H1 (cell line): ENCODE data around the gene SAPCD1. TPM values are rescaled to one million over a fixed set of nuclear protein-coding genes. Genes with fewer than 3 reads are reported as not detected.

Source experiments
- CTCF ChIA-PET: fragments of 300-600 bp; sonication (Branson Sonifier 250); formaldehyde crosslinking; loops from one replicate; lab custom pipeline; 2021; ENCODE audit not compliant: partially characterized antibody; lab: Charles Lee
- POLR2A ChIA-PET: fragments of 300-600 bp; sonication (Branson Sonifier 250); formaldehyde crosslinking; loops from one replicate; lab custom pipeline; 2021; ENCODE audit warnings: inconsistent platforms; ENCODE audit not compliant: partially characterized antibody; lab: Charles Lee
- DNase-seq, 2 experiments: peaks; one replicate each; pipeline versions ENCODE4 v3.0.0 to v3.0.0-alpha.2; 2010 to 2022; ENCODE audit warnings: low spot score in 2 of 2, low read depth in 1 of 2, mixed read lengths in 1 of 2
- FAIRE-seq: peaks from 2 replicates; lab custom pipeline; 2011; peaks lifted over from hg19 to GRCh38; lab: Jason Lieb, UNC
- H2AFZ ChIP-seq: 2 replicates; pipeline ENCODE4 v1.8.1; 2012; ENCODE audit warnings: low read length, inconsistent platforms
- H2AK5ac ChIP-seq: 2 replicates; pipeline ENCODE4 v1.6.1; 2013; ENCODE audit warnings: low read depth, low read length
- H2BK120ac ChIP-seq: replicated peaks from 2 replicates; pipeline ENCODE3; 2013; ENCODE audit warnings: low read depth, low read length, inconsistent platforms
- H2BK12ac ChIP-seq: 2 replicates; pipeline ENCODE4 v1.6.1; 2013; ENCODE audit warnings: low read depth, low read length
- H2BK15ac ChIP-seq: 2 replicates; pipeline ENCODE4 v1.6.1; 2013; ENCODE audit warnings: low read length
- H2BK20ac ChIP-seq: 2 replicates; pipeline ENCODE4 v1.6.1; 2013; ENCODE audit warnings: low read length
- H2BK5ac ChIP-seq: 2 replicates; pipeline ENCODE4 v1.6.1; 2013; ENCODE audit warnings: low read depth, low read length
- H3K14ac ChIP-seq: 2 replicates; pipeline ENCODE4 v1.6.1; 2013; ENCODE audit warnings: inconsistent platforms; ENCODE audit not compliant: insufficient read length
- H3K18ac ChIP-seq: 2 replicates; pipeline ENCODE4 v1.6.1; 2013; ENCODE audit warnings: low read length; ENCODE audit errors: extremely low read depth
- H3K23ac ChIP-seq: 2 replicates; pipeline ENCODE4 v1.6.1; 2013; ENCODE audit warnings: inconsistent platforms; ENCODE audit not compliant: insufficient read length
- H3K23me2 ChIP-seq: 2 replicates; pipeline ENCODE4 v1.6.1; 2013; ENCODE audit warnings: low read depth, low read length
- H3K27ac ChIP-seq: 2 replicates; pipeline ENCODE4 v1.6.1; 2011; ENCODE audit warnings: low read depth, low read length, inconsistent platforms
- H3K27me3 ChIP-seq, 4 experiments: replicated peaks in 1 of 4; 1 replicate in 1 of 4; 2 replicates in 3 of 4; pipeline versions ENCODE4 v1.6.1 to v1.8.1; 2011 to 2013; ENCODE audit warnings: low read length in 3 of 4, mild to moderate bottlenecking in 3 of 4, inconsistent platforms in 2 of 4, mixed read lengths in 2 of 4, moderate library complexity in 1 of 4; ENCODE audit not compliant: control insufficient read depth in 3 of 4, insufficient read depth in 3 of 4; ENCODE audit errors: extremely low read depth in 1 of 4
- H3K36me3 ChIP-seq, 4 experiments: 2 replicates each; pipeline versions ENCODE4 v1.6.1 to v1.8.1; 2011 to 2013; ENCODE audit warnings: mild to moderate bottlenecking in 4 of 4, low read length in 3 of 4, moderate library complexity in 2 of 4, control low read depth in 1 of 4, inconsistent platforms in 1 of 4; ENCODE audit not compliant: insufficient read depth in 4 of 4, control insufficient read depth in 2 of 4
- H3K4ac ChIP-seq: replicated peaks from 2 replicates; pipeline ENCODE3; 2013; ENCODE audit warnings: low read length, low read depth, mixed read lengths, inconsistent platforms; ENCODE audit not compliant: insufficient read length
- H3K4me1 ChIP-seq, 4 experiments: replicated peaks in 1 of 4; 1 replicate in 1 of 4; 2 replicates in 3 of 4; pipeline versions ENCODE4 v1.6.1 to v1.8.1; 2011 to 2013; ENCODE audit warnings: low read length in 3 of 4, inconsistent platforms in 2 of 4, mixed read lengths in 1 of 4; ENCODE audit not compliant: insufficient read depth in 4 of 4, control insufficient read depth in 3 of 4
- H3K4me2 ChIP-seq, 2 experiments: 2 replicates each; pipeline versions ENCODE4 v1.6.1 to v1.8.1; 2011 to 2013; ENCODE audit warnings: low read depth in 2 of 2, low read length in 2 of 2, control low read depth in 1 of 2, inconsistent platforms in 1 of 2, mild to moderate bottlenecking in 1 of 2; ENCODE audit not compliant: insufficient read depth in 1 of 2
- H3K4me3 ChIP-seq, 4 experiments: fragments of 200-600, 300-600 bp in 1 of 4; sonication (generic), shearing (Covaris generic), sonication (Bioruptor Twin) in 1 of 4; 2 replicates each; pipeline versions ENCODE4 v1.5.1 to v1.8.1; 2011 to 2016; ENCODE audit warnings: low read length in 4 of 4, low read depth in 3 of 4, control low read depth in 2 of 4, inconsistent platforms in 2 of 4, mild to moderate bottlenecking in 2 of 4, mixed read lengths in 1 of 4, moderate library complexity in 1 of 4; ENCODE audit not compliant: insufficient read depth in 2 of 4; ENCODE audit errors: extremely low read depth in 1 of 4
- H3K56ac ChIP-seq: replicated peaks from 2 replicates; pipeline ENCODE3; 2013; ENCODE audit warnings: low read depth, mild to moderate bottlenecking, mixed read lengths, low read length, inconsistent platforms; ENCODE audit not compliant: insufficient read length
- H3K79me1 ChIP-seq: 2 replicates; pipeline ENCODE4 v1.6.1; 2013; ENCODE audit warnings: low read depth, low read length, control low read depth
- H3K79me2 ChIP-seq, 2 experiments: 2 replicates each; pipeline versions ENCODE4 v1.6.1 to v1.8.1; 2012 to 2013; ENCODE audit warnings: low read length in 2 of 2, mild to moderate bottlenecking in 2 of 2, inconsistent platforms in 1 of 2; ENCODE audit not compliant: insufficient read depth in 2 of 2, control insufficient read depth in 1 of 2
- H3K9ac ChIP-seq, 4 experiments: replicated peaks in 1 of 4; 1 replicate in 1 of 4; 2 replicates in 3 of 4; pipeline versions ENCODE4 v1.6.1 to v1.8.1; 2011 to 2013; ENCODE audit warnings: low read depth in 3 of 4, low read length in 3 of 4, control low read depth in 2 of 4, mild to moderate bottlenecking in 2 of 4, moderate library complexity in 2 of 4, inconsistent platforms in 1 of 4; ENCODE audit errors: extremely low read depth in 1 of 4
- H3K9me3 ChIP-seq, 2 experiments: 2 replicates each; pipeline versions ENCODE4 v1.6.1 to v1.8.1; 2012 to 2013; ENCODE audit warnings: mild to moderate bottlenecking in 2 of 2, moderate library complexity in 2 of 2, control low read depth in 1 of 2, inconsistent platforms in 1 of 2, low read depth in 1 of 2, low read length in 1 of 2, mixed read lengths in 1 of 2; ENCODE audit not compliant: insufficient read depth in 2 of 2
- H4K20me1 ChIP-seq, 2 experiments: replicated peaks in 1 of 2; 2 replicates each; pipeline versions ENCODE3 to v1.8.1; 2011 to 2013; ENCODE audit warnings: inconsistent platforms in 2 of 2, low read length in 2 of 2, mild to moderate bottlenecking in 1 of 2; ENCODE audit not compliant: insufficient read depth in 2 of 2, control insufficient read depth in 1 of 2
- H4K5ac ChIP-seq: 2 replicates; pipeline ENCODE4 v1.6.1; 2013; ENCODE audit warnings: low read length, low read depth, mixed read lengths, inconsistent platforms; ENCODE audit not compliant: insufficient read length
- H4K8ac ChIP-seq: 2 replicates; pipeline ENCODE4 v1.8.0; 2013; ENCODE audit warnings: mild to moderate bottlenecking, moderate library complexity, low read length, inconsistent platforms; ENCODE audit not compliant: insufficient read depth; ENCODE audit errors: extremely low read depth
- H4K91ac ChIP-seq: replicated peaks from 2 replicates; pipeline ENCODE3; 2013; ENCODE audit warnings: low read length, mixed read lengths, inconsistent platforms; ENCODE audit not compliant: insufficient read length
- ATF2 ChIP-seq: IDR thresholded peaks from 2 replicates; pipeline ENCODE4 v1.6.1; 2012; ENCODE audit warnings: low read length, inconsistent platforms
- CBX8 ChIP-seq: fragments of 300-800, 300-1000 bp; sonication (generic); IDR thresholded peaks from 2 replicates; pipeline ENCODE4 v1.7.1; 2016; ENCODE audit warnings: low read depth, low read length, borderline replicate concordance
- KDM1A ChIP-seq: fragments of 200-600, 300-600 bp; sonication (generic); IDR thresholded peaks from 2 replicates; pipeline ENCODE4 v1.7.1; 2016; ENCODE audit warnings: mild to moderate bottlenecking, low read length, borderline replicate concordance
- KDM5A ChIP-seq: fragments of 200-600 bp; IDR thresholded peaks from 2 replicates; pipeline ENCODE4 v1.7.1; 2012; ENCODE audit warnings: mild to moderate bottlenecking, low read length, inconsistent platforms, mixed read lengths
- NANOG ChIP-seq: IDR thresholded peaks from 2 replicates; pipeline ENCODE4 v1.6.1; 2011; ENCODE audit warnings: low read length, low read depth, mild to moderate bottlenecking, inconsistent platforms; ENCODE audit not compliant: insufficient read depth, poor library complexity, severe bottlenecking
- NRF1 ChIP-seq: IDR thresholded peaks from 2 replicates; pipeline ENCODE4 v1.6.1; 2011; ENCODE audit warnings: mild to moderate bottlenecking, low read depth, low read length, improper control_type of control experiment
- RFX5 ChIP-seq: IDR thresholded peaks from 2 replicates; pipeline ENCODE4 v1.6.1; 2011; ENCODE audit warnings: low read depth, low read length, improper control_type of control experiment, borderline replicate concordance
- RNF2 ChIP-seq: fragments of 200-900, 300-1000 bp; sonication (generic); IDR thresholded peaks from 2 replicates; pipeline ENCODE4 v1.7.1; 2016; ENCODE audit warnings: borderline replicate concordance, low read depth, mild to moderate bottlenecking, antibody characterized with exemption, low read length; ENCODE audit not compliant: poor library complexity, severe bottlenecking; ENCODE audit errors: missing control alignments
- SIRT6 ChIP-seq: IDR thresholded peaks from one replicate; pipeline ENCODE4 v1.7.1; 2012; ENCODE audit warnings: low read length, inconsistent platforms
- SIX5 ChIP-seq: IDR thresholded peaks from 2 replicates; pipeline ENCODE4 v1.6.1; 2011; ENCODE audit warnings: mild to moderate bottlenecking, low read depth, low read length
- TCF12 ChIP-seq: IDR thresholded peaks from 2 replicates; pipeline ENCODE4 v1.6.1; 2011; ENCODE audit warnings: low read depth, mild to moderate bottlenecking, low read length
- YY1 ChIP-seq: IDR thresholded peaks from 2 replicates; pipeline ENCODE4 v1.6.1; 2011; ENCODE audit warnings: low read depth, mild to moderate bottlenecking, low read length
- WGBS, 2 experiments: shearing (Covaris generic) in 1 of 2; methylation state at CpG; one replicate each; pipeline versions ENCODE4 v1.1.6 to v1.1.7; 2013 to 2015; ENCODE audit warnings: low lambda C conversion rate in 2 of 2, mixed read lengths in 2 of 2, inconsistent platforms in 1 of 2, low coverage in 1 of 2, missing lambda C conversion rate in 1 of 2; ENCODE audit not compliant: insufficient replicate concordance in 2 of 2, insufficient coverage in 1 of 2, insufficient read length in 1 of 2; ENCODE audit errors: extremely low coverage in 1 of 2, missing lambda C conversion rate in 1 of 2; 5-methylcytosine and 5-hydroxymethylcytosine counted together
- polyA plus RNA-seq, 7 experiments: library from polyadenylated mRNA; depleted of rRNA in 3 of 7; stranded (reverse) in 5 of 7; unstranded in 2 of 7; fragments of >200 nt in 5 of 7; fragments of 200-250 nt in 2 of 7; gene quantifications; 1 replicate in 5 of 7; 2 replicates in 1 of 7; 4 replicates in 1 of 7; pipeline versions ENCODE4 v1.2.1 to v1.2.3, GENCODE V29; 2011 to 2013; ENCODE audit warnings: missing spikeins in 2 of 7, mixed read lengths in 2 of 7
- total RNA-seq: library from RNA; stranded (reverse); fragmentation: NEBNext Ultra II Directional; extraction: Animal tissue kit (Norgen Biotek cat#: 25700); gene quantifications from 2 replicates; pipeline ENCODE4 v1.2.1, GENCODE V29; 2021

Gene SAPCD1
- total and polyA plus RNA-seq, 2 of the 8 experiments (the other 6 are each of a cell fraction or from before 2014, with no cell fraction given): 3.1 to 5.9 TPM

- Histone ChIP-seq H3K14ac (no peak overlapping the region), H3K18ac (no peak overlapping the region), H2BK15ac (no peak overlapping the region), H3K23me2 (peaks cover 3% of the 10 kb centered on the region), H3K9me3 (no peaks in the 10 kb centered on the region; a peak in 1 of 4 replicates), H3K4me1 (peaks cover 13 to 19% (median 17%) of the 10 kb centered on the region in 4 experiments), H3K23ac (no peak overlapping the region), H2BK12ac (no peak overlapping the region), H2BK120ac (no peak overlapping the region), H4K5ac (no peak overlapping the region), H4K20me1 (no peaks in the 10 kb centered on the region), H3K79me2 (no peaks in the 10 kb centered on the region), H4K8ac (no peak overlapping the region), H2BK5ac (no peak overlapping the region), H3K79me1 (no peaks in the 10 kb centered on the region), H3K4me3 (no peak overlapping the region), H2AFZ (no peak overlapping the region), H3K36me3 (peaks cover 0 to 12% (median 0%) of the 10 kb centered on the region in 4 experiments; a peak in 3 of 8 replicates), H3K27ac (no peak overlapping the region), H3K27me3 (no peaks in the 10 kb centered on the region), H3K56ac (no peak overlapping the region), H3K4ac (no peak overlapping the region), H2BK20ac (no peak overlapping the region), H3K9ac (no peak overlapping the region), H2AK5ac (no peak overlapping the region), H4K91ac (no peak overlapping the region), H3K4me2 (no peak overlapping the region)
- FAIRE-seq: no peak
- 92% methylated on average over 2 of the region's 2 CpGs; no CpG with 5 or more reads in 1 of the 2 experiments for WGBS, 2 experiments
- ChIA-PET CTCF (interaction anchor here (0.6 to 5.9 kb wide), 7 partner anchors 13 to 161 kb away, joined by 3 to 52 read pairs (median 4); partner anchors contain the start of genes DDAH2, EHMT2 and SAPCD1), POLR2A (interaction anchor here (0.6 to 8.7 kb wide), 14 partner anchors 9 to 200 kb away, joined by 3 to 73 read pairs (median 10); partner anchors contain the start of genes APOM, BAG6, DDAH2 and DDX39B)
- DNase-seq: no peak
- TF ChIP-seq ATF2 (no peak), KDM5A (no peak), CBX8 (no peak), RFX5 (no peak), YY1 (no peak), NRF1 (no peak), SIRT6 (no peak), NANOG (no peak), TCF12 (no peak), RNF2 (no peak), KDM1A (no peak), SIX5 (no peak)
These were observed 20.6 kb upstream of the SAPCD1 start for GRCh38 chr6:31741815-31742214.
